RWPE1 (cell line): ENCODE data around the gene IDH2.

Experiments used
- CTCF ChIA-PET: fragments of 350-600 bp; sonication (Branson Sonifier 250); formaldehyde crosslinking; extraction: SDS; loops from one replicate; lab custom pipeline; 2021; lab: Yijun Ruan, JAX
- POLR2A ChIA-PET: fragments of 400-600 bp; formaldehyde crosslinking; extraction: SDS; loops from one replicate; lab custom pipeline; 2020; ENCODE audit warnings: antibody characterized with exemption; ENCODE audit not compliant: low non-redundant PET; lab: Yijun Ruan, JAX
- DNase-seq: peaks from one replicate; pipeline ENCODE4 v3.0.0; 2012; ENCODE audit warnings: low spot score
- H3K27ac ChIP-seq: fragments of 450-650 bp; 2 replicates; pipeline ENCODE4 v1.5.1; 2017
- CTCF ChIP-seq: fragments of 450-650 bp; conservative IDR thresholded peaks from 2 replicates; pipeline ENCODE4 v1.5.1; 2017; ENCODE audit warnings: low read depth, mild to moderate bottlenecking

Gene IDH2

GRCh38 chr15:90067953-90068606 lies 34.2 kb downstream of the IDH2 start:
- no peak for TF ChIP-seq CTCF
- CTCF ChIA-PET: no interaction called here
- DNase-seq: no peak
- H3K27ac ChIP-seq: no peak overlapping the region
- POLR2A ChIA-PET: no interaction called here

DNA sequence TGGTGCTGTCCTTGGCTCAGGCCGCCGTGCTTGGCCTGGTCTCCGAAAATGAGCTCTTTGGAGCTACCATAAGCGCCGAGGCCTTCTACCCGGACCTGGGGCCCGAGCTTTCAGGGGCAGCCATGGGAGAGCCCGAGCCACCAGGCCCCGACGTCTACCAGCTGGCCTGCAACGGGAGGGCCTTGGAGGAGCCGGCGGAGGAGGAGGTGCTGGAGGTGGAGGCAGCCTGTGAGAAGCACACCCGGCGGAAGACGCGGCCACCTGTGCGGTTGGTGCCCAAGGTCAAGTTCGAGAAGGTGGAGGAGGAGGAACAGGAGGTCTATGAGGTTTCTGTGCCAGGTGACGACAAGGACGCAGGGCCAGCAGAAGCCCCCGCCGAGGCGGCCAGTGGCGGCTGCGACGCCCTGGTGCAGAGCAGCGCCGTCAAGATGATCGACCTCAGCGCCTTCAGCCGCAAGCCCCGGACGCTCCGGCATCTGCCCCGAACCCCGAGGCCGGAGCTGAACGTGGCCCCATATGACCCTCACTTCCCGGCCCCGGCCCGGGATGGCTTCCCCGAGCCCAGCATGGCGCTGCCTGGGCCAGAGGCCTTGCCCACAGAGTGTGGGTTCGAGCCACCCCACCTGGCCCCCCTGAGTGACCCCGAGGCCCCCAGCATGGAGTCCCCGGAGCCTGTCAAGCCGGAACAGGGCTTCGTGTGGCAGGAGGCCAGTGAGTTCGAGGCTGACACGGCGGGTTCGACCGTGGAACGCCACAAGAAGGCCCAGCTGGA lies 34.9 kb downstream of the IDH2 start:
- ChIA-PET POLR2A (no interaction called here), CTCF (interaction anchor here (0.6 kb wide), 1 partner anchor 115 kb away, joined by 3 read pairs; no protein-coding TSS in a partner anchor)
- no peak for TF ChIP-seq CTCF
- DNase-seq: no peak
- peak overlapping the region; percentile 9; the same call in 1 of the 2 replicates for H3K27ac ChIP-seq

- POLR2A ChIA-PET: no interaction called here
- no peak for DNase-seq
- H3K27ac ChIP-seq: 0 out of 2 replicates have a peak overlapping the region, but pooled peaks have one; percentile 1
- CTCF ChIA-PET: no interaction called here
- no peak for TF ChIP-seq CTCF
These were observed 36.6 kb downstream of the IDH2 start for GRCh38 chr15:90065682-90066049.

DNA sequence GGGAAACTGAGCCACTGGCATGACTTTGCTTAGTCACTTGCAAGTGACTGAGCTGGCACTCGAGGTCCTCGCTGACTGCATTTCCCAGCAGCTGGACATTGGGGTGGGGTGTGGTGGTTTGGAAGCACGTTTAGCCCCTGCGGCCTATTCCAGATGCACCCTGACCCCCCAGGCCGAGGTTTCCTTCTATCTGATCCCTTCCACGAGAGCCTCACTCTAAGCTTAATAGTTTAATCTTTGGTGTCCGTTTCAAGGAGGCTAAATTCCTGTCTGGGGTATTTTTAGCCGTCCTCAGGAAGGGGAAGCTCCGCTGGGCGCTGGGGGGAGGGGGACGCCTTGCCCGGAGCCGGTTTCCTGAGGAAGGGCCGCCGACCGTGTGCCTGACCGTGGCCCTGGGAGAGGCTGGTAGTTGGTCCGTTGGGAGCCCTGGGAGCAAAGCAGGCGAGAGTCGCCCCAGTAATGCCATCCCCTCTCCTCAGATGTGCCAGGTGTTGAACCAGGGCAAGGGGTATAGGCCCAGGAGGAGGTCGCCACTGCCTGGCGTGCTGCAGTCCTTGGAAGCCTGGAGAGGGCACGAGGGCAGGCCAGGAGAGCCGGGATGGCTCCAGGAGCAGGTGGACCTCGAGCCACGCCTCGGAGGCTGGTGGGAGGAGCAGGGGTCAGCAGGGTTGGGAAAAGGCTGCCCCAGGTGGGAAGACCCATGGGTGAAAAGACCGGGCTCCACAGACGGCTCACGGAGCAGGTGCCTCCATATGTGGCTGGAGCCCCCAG lies 37.2 kb downstream of the IDH2 start:
- 0 out of 2 replicates have a peak overlapping the region, but pooled peaks have one; percentile 1 for H3K27ac ChIP-seq
- TF ChIP-seq CTCF: no peak
- CTCF ChIA-PET: no interaction called here
- DNase-seq: no peak
- POLR2A ChIA-PET: interaction anchor here (0.5 kb wide), 1 partner anchor 144 kb away, joined by 6 read pairs; no protein-coding TSS in a partner anchor

DNA sequence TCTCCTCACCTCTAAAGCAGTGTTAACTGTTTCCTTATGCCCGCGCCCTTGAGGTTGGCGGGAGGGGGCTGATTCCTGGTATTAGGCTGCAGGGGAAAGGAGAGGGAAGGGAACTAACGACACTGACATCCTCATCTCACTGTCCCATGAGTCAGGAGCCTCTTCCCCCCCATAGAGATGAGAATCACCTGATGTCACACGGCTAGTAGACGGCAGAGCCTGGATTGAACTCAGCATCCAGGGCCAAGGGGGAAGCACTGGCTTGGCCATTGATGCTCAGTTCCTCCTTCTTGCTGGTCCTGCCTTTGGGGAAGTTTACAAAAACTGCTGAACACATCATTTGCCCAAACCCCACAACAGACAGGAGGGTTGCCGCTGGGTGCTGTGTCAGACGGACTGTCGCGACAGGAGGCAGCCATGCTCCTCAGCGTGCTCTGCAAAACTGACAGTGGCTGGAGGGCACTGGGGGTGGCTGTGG lies 38.5 kb downstream of the IDH2 start:
- CTCF ChIA-PET: interaction anchor here (1.1 kb wide), 1 partner anchor 7 kb away, joined by 4 read pairs; no protein-coding TSS in a partner anchor
- H3K27ac ChIP-seq: peak overlapping the region; percentile 36; the same call in 1 of the 2 replicates
- POLR2A ChIA-PET: no interaction called here

More for the DNA sequence above, 38.5 kb downstream of the IDH2 start:
- no peak for DNase-seq
- TF ChIP-seq CTCF: no peak
